SU-DHL-6 (cell line): ENCODE results near the gene MELK.

Experiments used
- CTCF ChIP-seq: fragments of 200-600 bp; sonication (generic); IDR thresholded peaks from one replicate; pipeline ENCODE4 v1.5.1; 2017; ENCODE audit warnings: antibody characterized with exemption, mild to moderate bottlenecking, low read length, moderate library complexity; ENCODE audit not compliant: insufficient read depth, poor library complexity, severe bottlenecking
- EZH2phosphoT487 ChIP-seq: fragments of 200-600 bp; sonication (generic), shearing (Covaris generic); conservative IDR thresholded peaks from 2 replicates; pipeline ENCODE4 v1.6.1; 2018; ENCODE audit warnings: mild to moderate bottlenecking, antibody characterized with exemption, low read length, moderate library complexity, mixed read lengths

GRCh38 chr9:36535107-36535506 lies 37.6 kb upstream of the MELK start:
- TF ChIP-seq CTCF (no peak), EZH2phosphoT487 (no peak)
